Measurements from ENCODE around the gene ZNF200.
"Not testable (repeated sequence)": the region's sequence is repeated elsewhere in the genome, so short reads cannot be mapped to it uniquely, and the experiment has no call there.

ZNF200 gene

GRCh38 chr16:3198334-3199072, 36.5 kb downstream of the ZNF200 start:
- no peak for DNase-seq (ENCODE audit: low read depth in 1 of 2, low spot score in 1 of 2)

GRCh38 chr16:3197694-3198333, 37.1 kb downstream of the ZNF200 start:
- not testable (repeated sequence) for DNase-seq (ENCODE audit: low read depth in 1 of 2, low spot score in 1 of 2)

GRCh38 chr16:3195975-3196374, 39.0 kb downstream of the ZNF200 start:
- DNase-seq (ENCODE audit: low read depth in 1 of 2, low spot score in 1 of 2): no peak

DNA sequence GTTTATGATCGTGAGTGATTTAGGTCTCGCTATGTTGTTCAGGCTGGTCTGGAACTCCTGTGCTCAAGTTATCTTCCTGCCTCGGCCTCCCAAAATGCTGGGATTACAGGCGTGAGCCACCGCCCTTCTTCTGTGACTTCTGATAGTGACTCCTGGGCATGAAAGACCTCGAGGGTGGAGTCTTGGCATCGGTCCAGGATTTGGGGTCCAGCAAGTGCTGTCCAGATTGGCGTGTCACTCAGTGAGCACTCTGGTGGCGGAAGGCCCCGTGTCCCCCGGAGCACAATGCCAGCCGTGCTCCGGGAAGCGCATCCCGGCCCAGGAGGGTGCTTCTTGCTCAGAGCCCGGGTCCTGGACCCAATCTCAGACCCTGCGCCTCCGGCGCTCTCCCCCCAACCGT, 40.2 kb downstream of the ZNF200 start:
- no peak for DNase-seq (ENCODE audit: low read depth in 1 of 2, low spot score in 1 of 2)

DNA sequence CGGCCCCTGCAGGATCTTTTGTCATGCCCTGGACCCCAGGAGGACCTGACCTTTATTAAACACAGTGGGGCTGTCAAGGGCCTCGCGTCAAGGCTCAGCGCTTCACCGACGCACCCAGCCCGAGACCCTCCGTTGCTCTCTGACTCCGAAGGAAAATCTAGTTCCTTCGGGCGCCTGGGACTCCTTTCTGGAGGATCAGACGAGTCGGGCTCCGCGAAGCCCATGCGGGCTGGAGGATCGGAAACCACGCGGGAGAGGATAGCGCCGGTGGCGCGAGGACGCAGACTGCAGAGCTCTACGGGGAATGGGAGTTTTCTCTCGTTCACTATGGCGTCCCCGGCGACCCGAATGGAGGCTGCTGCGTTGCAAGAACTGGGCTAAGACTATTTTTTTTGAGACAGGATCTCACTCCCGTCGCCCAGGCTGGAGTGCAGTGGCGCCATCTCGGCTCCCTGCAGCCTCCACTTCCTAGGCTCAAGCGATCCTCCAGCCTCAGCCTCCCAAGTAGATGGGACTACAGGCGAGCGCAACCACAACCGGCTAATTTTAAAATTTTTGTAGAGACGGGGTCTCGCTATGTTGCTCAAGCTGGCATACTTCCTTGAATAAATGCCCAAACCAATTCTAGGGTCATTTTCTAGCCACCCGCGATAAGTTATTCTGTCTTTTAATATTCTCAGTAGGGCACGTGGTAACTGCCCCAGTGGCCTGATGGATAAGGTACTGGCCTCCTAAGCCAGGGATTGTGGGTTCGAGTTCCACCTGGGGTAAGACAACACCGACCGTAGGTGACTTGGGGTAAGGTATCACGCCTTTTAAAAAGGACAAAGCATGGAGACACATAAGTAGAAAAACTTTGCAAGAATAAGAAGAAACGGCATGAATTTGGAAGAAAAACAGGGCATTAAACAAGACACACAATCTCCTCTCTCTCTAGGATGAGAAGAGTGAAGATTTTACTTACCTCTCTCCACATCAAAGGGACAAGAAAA, 41.4 kb downstream of the ZNF200 start:
- DNase-seq (ENCODE audit: low read depth in 1 of 2, low spot score in 1 of 2): no peak

DNA sequence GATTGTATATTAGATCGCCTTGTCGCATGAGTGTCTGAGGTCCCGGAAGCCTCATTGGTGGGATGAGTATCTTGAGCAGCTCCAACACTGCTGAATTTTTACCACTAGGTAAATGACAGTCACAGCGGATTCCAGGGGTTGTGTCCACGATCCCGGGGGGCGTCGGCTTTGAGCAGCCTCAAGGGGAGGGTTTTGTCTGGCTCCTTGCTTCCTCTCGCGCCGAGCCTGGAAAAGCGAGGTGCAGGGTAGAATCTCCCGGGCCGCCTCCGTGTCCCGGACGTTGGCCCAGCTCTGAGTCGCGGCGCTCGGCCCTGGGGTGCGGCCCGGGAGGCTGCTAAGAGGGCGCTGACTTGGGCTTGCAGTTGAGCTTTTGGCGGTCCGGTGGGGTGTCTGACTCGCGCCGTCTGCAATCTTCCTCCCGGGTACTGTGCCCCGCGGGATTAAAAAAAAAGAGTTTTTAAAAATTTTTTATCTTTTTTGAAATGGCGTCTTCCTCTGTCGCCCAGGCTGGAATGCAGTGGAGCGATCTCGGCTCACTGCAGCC, 42.4 kb downstream of the ZNF200 start:
- DNase-seq (ENCODE audit: low read depth in 1 of 2, low spot score in 1 of 2): no peak

DNA sequence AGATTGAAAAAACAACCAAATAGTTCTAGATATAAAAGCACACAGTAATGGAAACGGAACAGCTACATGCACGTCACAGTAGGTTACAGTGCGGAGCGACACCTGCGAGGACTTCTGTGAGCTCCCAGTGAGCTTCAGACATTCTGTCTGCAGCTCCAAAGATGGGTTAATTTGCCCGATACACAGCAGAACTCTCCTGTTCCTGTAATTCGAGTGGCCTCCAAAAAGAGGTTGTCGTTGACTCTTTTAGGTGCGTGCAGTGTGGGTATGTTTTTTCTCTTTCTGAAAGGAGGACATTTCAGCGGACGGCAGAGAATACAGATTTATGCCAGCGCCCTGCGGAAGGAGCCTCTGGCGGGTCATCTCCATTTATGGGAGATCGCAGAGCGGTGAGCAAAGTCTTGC, 44.0 kb downstream of the ZNF200 start:
- no peak for DNase-seq (ENCODE audit: low read depth in 1 of 2, low spot score in 1 of 2)

GRCh38 chr16:3189869-3190268, 45.1 kb downstream of the ZNF200 start:
- DNase-seq (ENCODE audit: low read depth in 1 of 2, low spot score in 1 of 2): no peak

DNA sequence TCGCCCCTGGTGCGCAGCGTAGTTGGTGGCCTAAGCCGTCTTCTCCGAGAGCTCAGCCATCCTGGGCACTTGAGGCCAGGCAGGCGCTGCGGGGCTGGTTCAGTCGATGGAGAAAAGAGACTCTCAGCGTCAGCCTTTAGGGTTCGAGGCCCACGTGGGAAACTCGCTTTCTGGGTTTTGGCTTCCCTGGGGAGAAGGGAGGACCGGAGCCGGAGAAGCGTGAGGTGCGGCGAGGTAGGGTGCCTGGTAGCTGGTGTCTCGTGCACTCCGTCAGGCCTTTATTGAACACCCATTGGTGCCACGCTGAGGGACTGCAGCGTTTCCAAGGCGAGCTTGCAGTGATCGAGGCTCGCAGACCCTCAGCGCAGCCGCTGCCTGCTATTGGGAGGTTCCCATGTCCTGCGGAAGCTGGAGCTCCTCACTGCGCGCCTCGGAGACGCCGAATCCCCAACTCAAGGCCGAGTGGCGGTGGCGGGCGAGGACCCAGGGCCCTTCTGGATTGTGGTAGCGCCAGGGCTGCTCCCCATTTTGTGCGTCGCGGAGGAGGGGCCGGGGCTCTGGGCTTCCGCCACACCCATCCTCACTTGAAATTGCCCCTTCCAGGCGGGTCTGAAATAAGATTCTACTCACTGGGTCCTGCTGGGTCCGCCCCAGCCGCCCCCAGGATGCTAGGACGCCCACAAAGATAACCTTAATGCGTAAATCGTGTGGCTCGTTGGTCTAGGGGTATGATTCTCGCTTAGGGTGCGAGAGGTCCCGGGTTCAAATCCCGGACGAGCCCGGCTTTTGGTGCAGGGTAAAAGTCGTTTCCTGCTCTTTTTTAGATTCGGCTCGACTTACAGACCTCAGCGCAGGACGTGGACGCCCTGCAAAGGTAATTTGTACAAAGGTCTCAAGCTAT, 45.8 kb downstream of the ZNF200 start:
- DNase-seq (ENCODE audit: low read depth in 1 of 2, low spot score in 1 of 2): no peak

DNA sequence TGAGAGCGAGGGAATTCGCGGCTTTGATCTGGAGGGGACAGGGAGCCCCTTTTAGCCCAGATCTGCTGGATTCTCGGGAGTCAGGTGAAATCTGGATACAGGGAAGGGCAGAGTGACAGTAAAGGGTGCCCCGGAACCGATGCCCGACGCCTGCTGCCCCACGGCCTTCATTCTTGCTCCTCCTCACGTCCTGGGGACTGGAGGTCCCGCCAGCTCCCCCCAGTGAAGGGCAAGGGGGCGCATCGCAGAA, 46.4 kb downstream of the ZNF200 start:
- DNase-seq (ENCODE audit: low read depth in 1 of 2, low spot score in 1 of 2): no peak

- peak in 1 of 2 donors; percentile 47 for DNase-seq (ENCODE audit: low read depth in 1 of 2, low spot score in 1 of 2)
These were observed 46.9 kb downstream of the ZNF200 start, which contains the start of gene OR1F1 for GRCh38 chr16:3187798-3188674. TSS of gene OR1F1 (plus strand) at chr16:3188204.

GRCh38 chr16:3186946-3187690, 47.8 kb downstream of the ZNF200 start:
- no peak for DNase-seq (ENCODE audit: low read depth in 1 of 2, low spot score in 1 of 2)

GRCh38 chr16:3183445-3184139, 51.4 kb downstream of the ZNF200 start:
- no peak for DNase-seq (ENCODE audit: low read depth in 1 of 2, low spot score in 1 of 2)

DNA sequence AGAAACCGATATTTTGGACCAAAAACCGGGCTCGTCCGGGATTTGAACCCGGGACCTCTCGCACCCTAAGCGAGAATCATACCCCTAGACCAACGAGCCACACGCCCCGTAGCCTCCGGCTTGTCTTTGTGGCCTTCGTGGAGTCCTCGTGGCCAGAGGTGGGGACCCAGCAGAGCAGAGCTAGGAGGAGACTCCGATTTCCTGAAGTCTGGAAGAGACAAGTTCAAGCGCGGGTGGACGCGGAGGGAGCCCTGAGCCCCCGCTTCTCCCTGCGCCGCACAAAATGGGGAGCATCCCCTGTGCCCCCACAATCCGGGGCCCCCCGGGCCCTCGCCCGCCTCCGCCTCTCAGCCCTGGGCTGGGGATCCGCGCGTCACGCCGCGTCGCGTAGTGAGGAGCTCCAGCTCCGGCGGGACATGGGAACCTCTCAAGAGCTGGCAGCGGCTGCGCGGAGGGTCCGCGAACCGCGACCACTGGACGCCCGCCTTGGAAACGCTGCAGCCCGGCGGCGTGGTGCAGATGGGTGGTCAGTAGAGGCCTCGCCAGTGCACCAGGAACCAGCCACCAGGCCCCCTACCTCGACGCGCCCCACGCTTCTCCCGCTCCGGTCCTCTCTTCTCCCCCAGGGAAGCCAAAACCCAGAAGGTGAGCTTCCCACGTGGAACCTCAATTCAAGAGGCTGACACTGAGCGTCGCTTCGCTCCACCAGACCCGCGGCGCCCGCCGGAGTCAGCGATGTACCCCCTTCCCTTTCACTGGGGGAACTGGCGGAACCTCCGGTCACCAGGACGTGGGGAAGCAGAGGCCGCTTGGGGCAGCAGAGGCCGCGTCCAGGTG, 52.1 kb downstream of the ZNF200 start:
- peak in 1 of 2 donors; percentile 41 for DNase-seq (ENCODE audit: low read depth in 1 of 2, low spot score in 1 of 2)

GRCh38 chr16:3182293-3182607, 52.7 kb downstream of the ZNF200 start:
- DNase-seq (ENCODE audit: low read depth in 1 of 2, low spot score in 1 of 2): not testable (repeated sequence)

- no peak for DNase-seq (ENCODE audit: low read depth in 1 of 2, low spot score in 1 of 2)
These were observed 54.5 kb downstream of the ZNF200 start for GRCh38 chr16:3180445-3180878.

- DNase-seq (ENCODE audit: low read depth in 1 of 2, low spot score in 1 of 2): no peak
These were observed 55.3 kb downstream of the ZNF200 start for GRCh38 chr16:3179651-3180050.

Data from stimulated activated CD4-positive, alpha-beta T cell treated with anti-CD3 and anti-CD28 coated beads, Interleukin-15, amount 100 ng/mL, for 1 hour (primary cell).